ENCODE measurements around the gene AXIN1. TPM values are rescaled to one million over a fixed set of nuclear protein-coding genes. Genes with fewer than 3 reads are reported as not detected.
"Not testable (repeated sequence)": the region's sequence is repeated elsewhere in the genome, so short reads cannot be mapped to it uniquely, and the experiment has no call there.

Gene AXIN1
- total RNA-seq, 4 donors from 2014 or later = 37.9 to 45.7 (median 40.6) TPM

- intact Hi-C loops (cut with DNase I; ENCODE audit: low total_unique reads) = no loop called here
- DNase-seq (ENCODE audit: low spot score in 2 of 2) = no peak
- no peak overlapping the region for H3K4me3 ChIP-seq (ENCODE audit: low read depth, poor library complexity, severe bottlenecking)
- WGBS, 2 donors = 89 to 92% methylated on average over 22 to 23 of the region's 23 CpGs
- TF ChIP-seq CTCF (IDR thresholded peaks at IDR 0.05) (no peak), POLR2A (IDR thresholded peaks at IDR 0.05) (no peak)
Measured at GRCh38 chr16:340370-341091, 12.0 kb downstream of the AXIN1 start.

- TF ChIP-seq POLR2A (IDR thresholded peaks at IDR 0.05) (no peak), CTCF (IDR thresholded peaks at IDR 0.05) (no peak)
- H3K4me3 ChIP-seq (ENCODE audit: low read depth, poor library complexity, severe bottlenecking) = no peak overlapping the region
- DNase-seq (ENCODE audit: low spot score in 2 of 2) = no peak
- 46 to 62% methylated on average over 5 of the region's 5 CpGs for WGBS, 2 donors
- intact Hi-C loops (cut with DNase I; ENCODE audit: low total_unique reads) = no loop called here
Measured at GRCh38 chr16:339680-340079, 12.8 kb downstream of the AXIN1 start.

GRCh38 chr16:337975-338575 is 14.4 kb downstream of the AXIN1 start:
- DNase-seq (ENCODE audit: low spot score in 2 of 2) = no peak
- intact Hi-C loops (cut with DNase I; ENCODE audit: low total_unique reads) = no loop called here
- no peak overlapping the region for H3K4me3 ChIP-seq (ENCODE audit: low read depth, poor library complexity, severe bottlenecking)
- TF ChIP-seq CTCF (IDR thresholded peaks at IDR 0.05) (no peak), POLR2A (IDR thresholded peaks at IDR 0.05) (no peak)
- WGBS, 2 donors = 82 to 84% methylated on average over 19 to 21 of the region's 21 CpGs

GRCh38 chr16:337437-337836 is 15.1 kb downstream of the AXIN1 start:
- H3K4me3 ChIP-seq (ENCODE audit: low read depth, poor library complexity, severe bottlenecking) = no peak overlapping the region
- intact Hi-C loops (cut with DNase I; ENCODE audit: low total_unique reads) = no loop called here
- WGBS, 2 donors = 73 to 86% methylated on average over 10 of the region's 10 CpGs
- TF ChIP-seq POLR2A (IDR thresholded peaks at IDR 0.05) = no peak
- no peak for TF ChIP-seq CTCF (IDR thresholded peaks at IDR 0.05)
- DNase-seq (ENCODE audit: low spot score in 2 of 2) = no peak

- 81 to 88% methylated on average over 11 of the region's 11 CpGs for WGBS, 2 donors
- DNase-seq (ENCODE audit: low spot score in 2 of 2) = no peak
- TF ChIP-seq POLR2A (IDR thresholded peaks at IDR 0.05) = no peak
- no peak for TF ChIP-seq CTCF (IDR thresholded peaks at IDR 0.05)
- intact Hi-C loops (cut with DNase I; ENCODE audit: low total_unique reads) = no loop called here
- no peak overlapping the region for H3K4me3 ChIP-seq (ENCODE audit: low read depth, poor library complexity, severe bottlenecking)
Measured at GRCh38 chr16:336269-336668, 16.3 kb downstream of the AXIN1 start.

GRCh38 chr16:334861-335632 is 17.5 kb downstream of the AXIN1 start:
- H3K4me3 ChIP-seq (ENCODE audit: low read depth, poor library complexity, severe bottlenecking); DNase-seq (ENCODE audit: low spot score in 2 of 2); intact Hi-C loops (cut with DNase I; ENCODE audit: low total_unique reads): not testable (repeated sequence)
- 87 to 88% methylated on average over 11 of the region's 11 CpGs for WGBS, 2 donors

GRCh38 chr16:334164-334832 is 18.2 kb downstream of the AXIN1 start:
- WGBS, 2 donors = 86 to 98% methylated on average over 5 of the region's 5 CpGs
- H3K4me3 ChIP-seq (ENCODE audit: low read depth, poor library complexity, severe bottlenecking); DNase-seq (ENCODE audit: low spot score in 2 of 2); intact Hi-C loops (cut with DNase I; ENCODE audit: low total_unique reads): not testable (repeated sequence)
